A549 (cell line): ENCODE results near the gene SANBR. TPM values are rescaled to one million over a fixed set of nuclear protein-coding genes. Genes with fewer than 3 reads are reported as not detected.

Experiments used
- ATAC-seq, 2 experiments: fragments of 200-7000 bp in 1 of 2; fragments of >200 bp in 1 of 2; cut with Nextera tagmentation in 1 of 2; cut with Tn5 transposase in 1 of 2; 3 replicates each; pipeline versions ENCODE4 v1.8.0 to v1.9.1; 2018 to 2020; ENCODE audit warnings: mild to moderate bottlenecking in 1 of 2, moderate library complexity in 1 of 2
- CTCF ChIA-PET: fragments of 300-600 bp; sonication (Branson Sonifier 250); formaldehyde crosslinking; extraction: SDS; loops from one replicate; lab custom pipeline; 2021; ENCODE audit warnings: antibody characterized with exemption, inconsistent platforms; lab: Yijun Ruan, JAX
- POLR2A ChIA-PET: fragments of 350-600 bp; formaldehyde crosslinking; extraction: SDS; loops from one replicate; lab custom pipeline; 2021; ENCODE audit warnings: antibody characterized with exemption, inconsistent platforms; lab: Yijun Ruan, JAX
- DNase-seq, 2 experiments: peaks; one replicate each; pipeline versions ENCODE4 v3.0.0 to v3.0.0-alpha.2; 2011 to 2016; ENCODE audit warnings: low read depth in 1 of 2, low spot score in 1 of 2
- FAIRE-seq: peaks from 2 replicates; lab custom pipeline; 2011; peaks lifted over from hg19 to GRCh38; lab: Jason Lieb, UNC
- H3K27ac ChIP-seq, 2 experiments: fragments of >200 bp; sonication (Bioruptor Twin); formaldehyde crosslinking; 3 replicates each; pipeline ENCODE4 v1.5.1; 2016 to 2017
- H3K4me1 ChIP-seq: fragments of >200 bp; sonication (Bioruptor Twin); formaldehyde crosslinking; 3 replicates; pipeline ENCODE4 v1.6.1; 2016
- H3K4me2 ChIP-seq: fragments of >200 bp; sonication (Bioruptor Twin); formaldehyde crosslinking; 3 replicates; pipeline ENCODE4 v1.6.1; 2016
- H3K4me3 ChIP-seq: fragments of >200 bp; sonication (Bioruptor Twin); formaldehyde crosslinking; 3 replicates; pipeline ENCODE4 v1.5.1; 2016
- H3K9me3 ChIP-seq: fragments of >200 bp; sonication (Bioruptor Twin); formaldehyde crosslinking; 3 replicates; pipeline ENCODE4 v1.6.1; 2016
- GATA3 ChIP-seq: IDR thresholded peaks from 2 replicates; pipeline ENCODE4 v1.6.1; 2012; ENCODE audit warnings: borderline replicate concordance
- HEYL ChIP-seq: fragments of 250-450 bp; sonication (Bioruptor Pico); IDR thresholded peaks from 2 replicates; pipeline ENCODE4 v1.8.0; 2021; ENCODE audit warnings: mild to moderate bottlenecking, moderate library complexity
- HMGXB4 ChIP-seq: fragments of 250-450 bp; sonication (Bioruptor Pico); IDR thresholded peaks from 2 replicates; pipeline ENCODE4 v1.5.0; 2021; ENCODE audit warnings: mild to moderate bottlenecking, moderate library complexity, borderline replicate concordance
- HOXB13 ChIP-seq: fragments of 250-450 bp; sonication (Bioruptor Pico); IDR thresholded peaks from 2 replicates; pipeline ENCODE4 v1.5.0; 2020; ENCODE audit warnings: low read depth, mild to moderate bottlenecking, moderate library complexity
- JUN ChIP-seq, 2 experiments: fragments of >200 bp; sonication (Bioruptor Twin); formaldehyde crosslinking; IDR thresholded peaks; 2 replicates in 1 of 2; 3 replicates in 1 of 2; pipeline ENCODE4 v1.6.1; 2016 to 2017
- MAFK ChIP-seq: fragments of 450-650 bp; IDR thresholded peaks from 2 replicates; pipeline ENCODE4 v1.6.1; 2014; ENCODE audit not compliant: partially characterized antibody
- MAZ ChIP-seq: fragments of 150-350 bp; IDR thresholded peaks from 2 replicates; pipeline ENCODE4 v1.6.1; 2014; ENCODE audit warnings: antibody characterized with exemption, low read depth, low read length, borderline replicate concordance
- PHF8 ChIP-seq: fragments of 200-600 bp; sonication (generic); IDR thresholded peaks from 2 replicates; pipeline ENCODE4 v1.6.1; 2016; ENCODE audit warnings: low read depth, mild to moderate bottlenecking, antibody characterized with exemption, moderate library complexity, borderline replicate concordance
- POLR2A ChIP-seq: IDR thresholded peaks from 2 replicates; pipeline ENCODE4 v1.6.1; 2012; ENCODE audit warnings: mild to moderate bottlenecking, low read length
- POLR2AphosphoS2 ChIP-seq: conservative IDR thresholded peaks from 2 replicates; pipeline ENCODE4 v1.6.1; 2012; ENCODE audit warnings: low read length, improper control_type of control experiment, inconsistent platforms
- RCOR1 ChIP-seq: fragments of 150-350 bp; IDR thresholded peaks from 2 replicates; pipeline ENCODE4 v1.6.1; 2014; ENCODE audit warnings: antibody characterized with exemption, low read length, low read depth
- RFX5 ChIP-seq: fragments of 450-650 bp; IDR thresholded peaks from 2 replicates; pipeline ENCODE4 v1.7.1; 2014; ENCODE audit warnings: antibody characterized with exemption, mild to moderate bottlenecking, moderate library complexity
- TP53 ChIP-seq: fragments of 250-450 bp; sonication (Bioruptor Pico); IDR thresholded peaks from 2 replicates; pipeline ENCODE4 v1.5.0; 2021; ENCODE audit warnings: mild to moderate bottlenecking, moderate library complexity
- WGBS: methylation state at CpG from one replicate; pipeline ENCODE4 v1.1.6; 2017; ENCODE audit errors: missing lambda C conversion rate; 5-methylcytosine and 5-hydroxymethylcytosine counted together
- polyA minus RNA-seq: library from RNA; depleted of rRNA, polyadenylated mRNA; stranded (reverse); fragments of >200 nt; gene quantifications from 2 replicates; pipeline ENCODE4 v1.2.3, GENCODE V29; 2011; rRNA and poly(A)+ RNA removed
- polyA plus RNA-seq, 4 experiments: library from polyadenylated mRNA; depleted of rRNA in 3 of 4; stranded (reverse); fragments of >200 nt; fragmentation: RNase III in 1 of 4; extraction: RNeasy Plus Mini Kit Qiagen cat#74134 plus additional on column Dnase treatment in 1 of 4; gene quantifications; 2 replicates in 3 of 4; 3 replicates in 1 of 4; pipeline ENCODE4 v1.2.3, GENCODE V29; 2011 to 2017
- TF ChIP-seq, protein P1 (sequence below): IDR thresholded peaks from 2 replicates; pipeline ENCODE4 v1.6.1; 2012
- TF ChIP-seq, protein P2 (sequence below): fragments of >200 bp; sonication (Bioruptor Twin); formaldehyde crosslinking; IDR thresholded peaks from 3 replicates; pipeline ENCODE4 v1.6.1; 2016

Gene SANBR
- polyA plus RNA-seq (2011; rRNA removed) = 25.9 and 31.6 TPM in 2 replicates
- 7.5 and 7.7 TPM in 2 replicates for polyA plus RNA-seq (2012; cell fraction: cytosol; rRNA removed)
- polyA plus RNA-seq (2012; cell fraction: nucleus; rRNA removed) = 5.0 and 6.9 TPM in 2 replicates
- polyA plus RNA-seq (2017; fragmentation: RNase III; extraction: RNeasy Plus Mini Kit Qiagen cat#74134 plus additional on column Dnase treatment) = 13.9 to 17.1 TPM (median 16.9 TPM) in 3 replicates
- 13.1 and 18.1 TPM in 2 replicates for polyA minus RNA-seq

DNA sequence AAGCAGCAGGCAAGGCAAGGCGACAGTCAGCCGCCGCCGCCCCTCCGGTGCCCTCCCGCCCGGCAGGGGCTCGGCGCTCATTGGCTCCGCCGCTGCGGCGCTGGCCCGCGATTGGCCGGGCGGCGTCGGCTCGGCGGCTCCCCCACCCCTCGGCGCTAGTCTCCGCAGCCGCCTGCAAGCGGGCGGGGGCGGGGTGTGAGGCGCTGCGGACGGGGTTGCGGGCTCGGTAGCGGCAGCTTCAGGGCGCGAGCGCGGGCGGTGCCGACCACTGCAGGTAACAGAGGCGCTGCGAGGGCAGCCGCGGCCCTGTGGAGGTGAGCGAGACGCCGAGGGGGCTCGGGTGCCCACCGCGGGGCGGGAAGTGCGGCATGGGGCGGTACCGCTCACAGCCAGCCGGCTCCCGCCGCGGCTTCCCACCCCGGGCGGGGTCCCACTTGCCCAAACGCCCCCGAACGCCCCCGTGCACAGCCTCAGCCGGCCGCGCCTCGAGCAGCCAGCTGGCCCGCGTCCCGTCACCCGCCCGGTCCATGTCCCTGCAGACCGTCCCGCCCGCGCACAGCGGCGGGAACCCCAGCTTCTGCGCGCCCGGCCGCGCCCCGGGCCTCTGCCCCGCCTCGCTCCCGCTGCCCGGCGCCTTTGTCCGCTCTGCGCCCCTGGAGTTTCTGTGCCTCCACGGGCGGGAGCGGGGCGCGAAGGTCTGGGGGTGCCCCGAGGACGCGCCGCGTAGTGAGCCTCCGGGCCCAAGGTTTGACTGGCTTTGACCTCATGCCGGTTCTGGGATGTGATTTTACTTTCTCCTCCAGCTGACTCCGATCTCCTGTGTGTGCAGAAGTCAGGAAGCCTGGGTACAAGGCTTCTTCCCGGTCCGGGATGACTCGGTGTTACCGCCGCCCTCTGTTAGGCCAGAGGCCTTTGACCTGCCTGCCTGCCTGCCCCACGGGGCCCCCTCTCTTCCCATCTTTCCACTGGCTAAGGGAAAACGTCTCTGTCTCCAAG is at the start of gene SANBR:
SANBR (plus strand) TSS at position 158 of the 996 bp plus-strand sequence. CDS start 4,480 bp downstream, outside the sequence.
- Histone ChIP-seq H3K4me1 (peaks cover 12% of the 10 kb centered on the region; the same call in 2 of the 3 replicates), H3K4me3 (peak within 1 kb of the TSS; percentile 79), H3K4me2 (peak within 1 kb of the TSS; percentile 80), H3K27ac (peak within 1 kb of the TSS; percentile 90 to 92), H3K9me3 (no peaks in the 10 kb centered on the region)
- CTCF ChIA-PET = interaction anchor here (0.7 to 1.4 kb wide), 5 partner anchors 21 to 365 kb away, joined by 3 to 4 read pairs (median 3); no protein-coding TSS in a partner anchor
- DNase-seq = peak; percentile 75 to 90
- ATAC-seq = peak; percentile 97 to 98
- POLR2A ChIA-PET = interaction anchor here (1.3 kb wide), 1 partner anchor 49 kb away, joined by 4 read pairs; no protein-coding TSS in a partner anchor
- WGBS = 2% methylated on average over 37 of the region's 112 CpGs
- FAIRE-seq = no peak
- 0 out of 2 replicates have a peak, but pooled peaks have one; percentile 45 for TF ChIP-seq HMGXB4 (CRISPR knock-in tag)
- no peak for TF ChIP-seq TP53 (CRISPR knock-in tag)
- peak; percentile 85 for TF ChIP-seq POLR2A
- no peak for TF ChIP-seq RCOR1
- TF ChIP-seq PHF8 = peak; percentile 84
- TF ChIP-seq, protein P1, sequence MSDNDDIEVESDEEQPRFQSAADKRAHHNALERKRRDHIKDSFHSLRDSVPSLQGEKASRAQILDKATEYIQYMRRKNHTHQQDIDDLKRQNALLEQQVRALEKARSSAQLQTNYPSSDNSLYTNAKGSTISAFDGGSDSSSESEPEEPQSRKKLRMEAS = peak; percentile 56; the same call in 1 of the 2 replicates
- no peak for TF ChIP-seq HEYL (CRISPR knock-in tag)
- 0 out of 2 replicates have a peak, but pooled peaks have one; percentile 45 for TF ChIP-seq MAZ
- no peak for TF ChIP-seq POLR2AphosphoS2
- no peak for TF ChIP-seq HOXB13 (CRISPR knock-in tag)
- TF ChIP-seq RFX5 = peak; percentile 71
- no peak for TF ChIP-seq MAFK
- TF ChIP-seq, protein P2, sequence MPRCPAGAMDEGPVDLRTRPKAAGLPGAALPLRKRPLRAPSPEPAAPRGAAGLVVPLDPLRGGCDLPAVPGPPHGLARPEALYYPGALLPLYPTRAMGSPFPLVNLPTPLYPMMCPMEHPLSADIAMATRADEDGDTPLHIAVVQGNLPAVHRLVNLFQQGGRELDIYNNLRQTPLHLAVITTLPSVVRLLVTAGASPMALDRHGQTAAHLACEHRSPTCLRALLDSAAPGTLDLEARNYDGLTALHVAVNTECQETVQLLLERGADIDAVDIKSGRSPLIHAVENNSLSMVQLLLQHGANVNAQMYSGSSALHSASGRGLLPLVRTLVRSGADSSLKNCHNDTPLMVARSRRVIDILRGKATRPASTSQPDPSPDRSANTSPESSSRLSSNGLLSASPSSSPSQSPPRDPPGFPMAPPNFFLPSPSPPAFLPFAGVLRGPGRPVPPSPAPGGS = peak; percentile 73; the same call in 1 of the 3 replicates
- peak; percentile 64 to 80; a peak in 3 of 5 replicates for TF ChIP-seq JUN (IDR thresholded peaks at IDR 0.05)

DNA sequence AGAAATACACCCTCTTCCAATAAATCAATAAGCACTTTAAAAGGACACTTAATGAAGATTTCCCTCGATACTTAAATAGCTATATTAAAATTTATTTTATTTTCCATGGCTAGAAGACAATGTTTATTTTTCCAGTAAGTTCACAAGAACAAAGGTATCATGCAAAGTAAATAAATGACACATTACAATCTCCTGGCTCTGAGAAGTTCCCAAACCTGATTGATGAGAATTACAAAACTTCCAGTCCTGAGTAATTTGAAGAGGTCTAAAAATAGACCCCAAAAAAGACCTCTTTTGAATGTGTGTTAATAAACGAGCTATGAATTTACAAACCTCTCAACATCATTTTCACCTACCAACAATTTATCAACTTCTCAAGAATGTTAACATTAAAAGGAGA is 49.7 kb upstream of the SANBR start:
- DNase-seq (no peak), FAIRE-seq (no peak), ATAC-seq (no peak)
- H3K4me2 ChIP-seq = peak overlapping the region; percentile 85
- ChIA-PET POLR2A (interaction anchor here (1.6 kb wide), 1 partner anchor 11 kb away, joined by 5 read pairs; no protein-coding TSS in a partner anchor), CTCF (interaction anchor here (1.2 to 1.9 kb wide), 3 partner anchors 10 to 18 kb away, joined by 3 to 6 read pairs (median 4); no protein-coding TSS in a partner anchor)
- H3K27ac ChIP-seq = peak overlapping the region in 1 of 2 experiments; percentile 97; a peak in 4 of 6 replicates
- H3K4me1 ChIP-seq = peaks cover 46% of the 10 kb centered on the region
- no peak for TF ChIP-seq GATA3
- TF ChIP-seq RFX5 = no peak
- no peak for TF ChIP-seq HOXB13 (CRISPR knock-in tag)
- 3% methylated on average over 2 of the region's 2 CpGs for whole genome bisulfite sequencing
- no peaks in the 10 kb centered on the region for H3K9me3 ChIP-seq
- H3K4me3 ChIP-seq = peak overlapping the region; percentile 86
